Gastroesophageal sphincter (tissue), 3 donors: ENCODE measurements around the gene TWF2.
A peak's percentile ranks its signal among the peaks of the same experiment; 100 is the strongest.

Source experiments
- EP300 ChIP-seq: sonication (generic); formaldehyde crosslinking; IDR thresholded peaks from one replicate; pipeline ENCODE4 v1.6.1; 2017; ENCODE audit warnings: antibody characterized with exemption, mild to moderate bottlenecking
- POLR2A ChIP-seq, 2 donors: fragments of 450-650 bp; IDR thresholded peaks; one replicate each; pipeline ENCODE4 v1.6.1; 2017; ENCODE audit warnings: antibody characterized with exemption in 2 of 2, mild to moderate bottlenecking in 2 of 2, moderate library complexity in 1 of 2
- POLR2AphosphoS5 ChIP-seq: sonication (generic); formaldehyde crosslinking; IDR thresholded peaks from one replicate; pipeline ENCODE4 v1.6.1; 2017; ENCODE audit warnings: antibody characterized with exemption
- TF ChIP-seq, protein P1 (sequence below), 4 experiments: fragments of 200-600 bp in 2 of 4; fragments of 450-650 bp in 2 of 4; sonication (generic) in 1 of 4; IDR thresholded peaks; one replicate each; pipeline ENCODE4 v1.5.1; 2017 to 2019; ENCODE audit warnings: antibody characterized with exemption in 4 of 4, mild to moderate bottlenecking in 2 of 4, moderate library complexity in 2 of 4

DNA sequence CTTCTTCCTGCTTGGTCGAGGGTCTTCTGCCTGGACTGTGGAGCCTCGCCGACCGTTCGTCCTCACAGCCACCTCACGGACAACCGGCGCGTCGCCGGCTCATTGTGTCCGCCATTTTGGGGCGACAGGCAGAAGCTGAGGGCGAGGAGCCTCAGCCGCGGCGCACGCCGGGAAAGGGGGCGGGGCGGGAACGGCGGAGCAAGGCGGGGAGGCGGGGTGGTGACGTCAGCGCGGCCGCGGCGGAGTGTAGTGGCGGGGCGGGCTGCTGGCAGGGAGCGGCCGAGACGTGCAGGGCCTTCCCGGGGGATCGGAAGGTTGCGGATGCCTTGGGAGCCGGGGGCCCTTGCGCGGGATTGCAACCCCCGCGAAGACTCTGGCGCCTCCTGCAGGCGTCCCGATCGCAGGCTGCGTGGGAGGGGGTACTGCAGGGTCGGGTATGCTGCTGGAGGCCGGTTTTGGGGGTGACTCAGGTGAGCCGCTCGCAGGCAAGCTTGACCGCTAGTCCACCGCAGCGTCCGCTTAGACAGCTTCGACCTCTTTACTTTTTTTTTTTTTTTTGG lies 39.6 kb upstream of the TWF2 start, which contains the start of gene WDR82:
- TF ChIP-seq EP300 (no peak), POLR2A (IDR thresholded peaks at IDR 0.05) (peak; percentile 74 to 79), POLR2AphosphoS5 (peak; percentile 82)
- TF ChIP-seq, protein P1, sequence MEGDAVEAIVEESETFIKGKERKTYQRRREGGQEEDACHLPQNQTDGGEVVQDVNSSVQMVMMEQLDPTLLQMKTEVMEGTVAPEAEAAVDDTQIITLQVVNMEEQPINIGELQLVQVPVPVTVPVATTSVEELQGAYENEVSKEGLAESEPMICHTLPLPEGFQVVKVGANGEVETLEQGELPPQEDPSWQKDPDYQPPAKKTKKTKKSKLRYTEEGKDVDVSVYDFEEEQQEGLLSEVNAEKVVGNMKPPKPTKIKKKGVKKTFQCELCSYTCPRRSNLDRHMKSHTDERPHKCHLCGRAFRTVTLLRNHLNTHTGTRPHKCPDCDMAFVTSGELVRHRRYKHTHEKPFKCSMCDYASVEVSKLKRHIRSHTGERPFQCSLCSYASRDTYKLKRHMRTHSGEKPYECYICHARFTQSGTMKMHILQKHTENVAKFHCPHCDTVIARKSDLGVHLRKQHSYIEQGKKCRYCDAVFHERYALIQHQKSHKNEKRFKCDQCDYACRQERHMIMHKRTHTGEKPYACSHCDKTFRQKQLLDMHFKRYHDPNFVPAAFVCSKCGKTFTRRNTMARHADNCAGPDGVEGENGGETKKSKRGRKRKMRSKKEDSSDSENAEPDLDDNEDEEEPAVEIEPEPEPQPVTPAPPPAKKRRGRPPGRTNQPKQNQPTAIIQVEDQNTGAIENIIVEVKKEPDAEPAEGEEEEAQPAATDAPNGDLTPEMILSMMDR (IDR thresholded peaks at IDR 0.05), result peak; percentile 20 to 70 (median 60)
